GM19043 (cell line): ENCODE results near the gene WDFY2.
"Not testable (repeated sequence)": the region's sequence is repeated elsewhere in the genome, so short reads cannot be mapped to it uniquely, and the experiment has no call there.

Source experiments
- ATAC-seq: cut with Tn5 transposase; IDR thresholded peaks from one replicate; pipeline ENCODE4 v1.9.1; 2021; ENCODE audit warnings: low read depth; ENCODE audit not compliant: unreplicated experiment

The WDFY2 gene

GRCh38 chr13:51628059-51628852 is 44.0 kb downstream of the WDFY2 start:
- no peak for ATAC-seq

- no peak for ATAC-seq
Observed at GRCh38 chr13:51629491-51630287, 45.4 kb downstream of the WDFY2 start.

- ATAC-seq: no peak
Observed at GRCh38 chr13:51630288-51630615, 46.0 kb downstream of the WDFY2 start.

GRCh38 chr13:51632591-51633362 is 48.5 kb downstream of the WDFY2 start:
- no peak for ATAC-seq

GRCh38 chr13:51635137-51635878 is 51.0 kb downstream of the WDFY2 start:
- ATAC-seq: no peak

- ATAC-seq: no peak
Observed at GRCh38 chr13:51636349-51636890, 52.2 kb downstream of the WDFY2 start.

GRCh38 chr13:51637852-51638215 is 53.6 kb downstream of the WDFY2 start:
- ATAC-seq: no peak

- no peak for ATAC-seq
Observed at GRCh38 chr13:51638216-51638871, 54.1 kb downstream of the WDFY2 start.

GRCh38 chr13:51639171-51639570 is 54.9 kb downstream of the WDFY2 start:
- ATAC-seq: no peak

- ATAC-seq: not testable (repeated sequence)
Observed at GRCh38 chr13:51640696-51641095, 56.4 kb downstream of the WDFY2 start.

GRCh38 chr13:51643105-51643881 is 59.0 kb downstream of the WDFY2 start:
- ATAC-seq: no peak

- ATAC-seq: no peak
Observed at GRCh38 chr13:51643882-51644281, 59.6 kb downstream of the WDFY2 start.

- no peak for ATAC-seq
Observed at GRCh38 chr13:51644654-51645053, 60.4 kb downstream of the WDFY2 start.

GRCh38 chr13:51645154-51645650 is 60.9 kb downstream of the WDFY2 start:
- peak; percentile 61 for ATAC-seq

- no peak for ATAC-seq
Observed at GRCh38 chr13:51645761-51646670, 61.8 kb downstream of the WDFY2 start.

GRCh38 chr13:51647067-51647466 is 62.8 kb downstream of the WDFY2 start:
- ATAC-seq: no peak

- not testable (repeated sequence) for ATAC-seq
Observed at GRCh38 chr13:51652193-51652592, 67.9 kb downstream of the WDFY2 start.
